Measurements from ENCODE around the gene FHIP2A.

- no peak for TF ChIP-seq CTCF (conservative IDR thresholded peaks at IDR 0.05; ENCODE audit: low read length)
- TF ChIP-seq EZH2phosphoT487 (IDR thresholded peaks at IDR 0.05; ENCODE audit: borderline replicate concordance, low read depth, low read length), result no peak
Observed at GRCh38 chr10:114783686-114784085, 37.9 kb upstream of the FHIP2A start.

Measured in OCI-LY7 (cell line).